Stimulated activated CD4-positive, alpha-beta T cell treated with anti-CD3 and anti-CD28 coated beads, Interleukin-15, amount 100 ng/mL, for 24 hours (primary cell): ENCODE results near the gene BCL2L2.

Experiments used
- DNase-seq: peaks from one replicate; pipeline ENCODE4 v3.0.0-alpha.2; 2020

BCL2L2 gene

GRCh38 chr14:23357261-23357660 lies 50.6 kb downstream of the BCL2L2 start:
- no peak for DNase-seq

- no peak for DNase-seq
Measured at GRCh38 chr14:23358042-23358441, 51.4 kb downstream of the BCL2L2 start.

DNA sequence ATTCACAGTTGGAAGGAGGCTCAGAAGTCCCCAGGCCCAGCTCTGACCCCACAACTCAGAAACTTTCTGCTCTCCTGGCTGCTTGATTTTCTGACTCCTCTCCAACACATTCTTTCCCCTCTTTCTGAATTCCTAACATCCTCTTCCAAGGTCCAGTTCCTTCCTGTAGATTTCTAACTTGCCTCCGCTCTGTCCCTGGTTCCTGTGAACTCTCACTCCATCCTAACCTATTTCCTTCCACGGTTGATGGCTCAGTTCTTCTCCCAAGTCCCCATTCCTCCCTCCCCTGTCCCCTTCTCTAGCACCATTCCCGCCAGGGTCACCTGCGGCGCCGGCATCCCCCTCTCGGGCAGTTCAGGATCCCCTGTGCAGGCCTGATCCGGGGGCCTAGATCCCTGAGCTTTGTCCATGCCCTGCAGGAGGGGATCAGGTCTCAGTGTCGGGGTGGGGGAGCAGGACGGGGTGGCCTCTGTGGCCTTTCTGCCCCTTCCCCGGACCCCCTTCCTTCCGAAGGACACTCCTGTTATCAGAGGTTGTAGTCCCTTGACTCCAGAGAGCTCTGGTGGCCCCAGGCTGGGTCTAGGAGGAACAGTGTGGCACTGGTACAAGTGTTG lies 52.0 kb downstream of the BCL2L2 start:
- DNase-seq = no peak

DNA sequence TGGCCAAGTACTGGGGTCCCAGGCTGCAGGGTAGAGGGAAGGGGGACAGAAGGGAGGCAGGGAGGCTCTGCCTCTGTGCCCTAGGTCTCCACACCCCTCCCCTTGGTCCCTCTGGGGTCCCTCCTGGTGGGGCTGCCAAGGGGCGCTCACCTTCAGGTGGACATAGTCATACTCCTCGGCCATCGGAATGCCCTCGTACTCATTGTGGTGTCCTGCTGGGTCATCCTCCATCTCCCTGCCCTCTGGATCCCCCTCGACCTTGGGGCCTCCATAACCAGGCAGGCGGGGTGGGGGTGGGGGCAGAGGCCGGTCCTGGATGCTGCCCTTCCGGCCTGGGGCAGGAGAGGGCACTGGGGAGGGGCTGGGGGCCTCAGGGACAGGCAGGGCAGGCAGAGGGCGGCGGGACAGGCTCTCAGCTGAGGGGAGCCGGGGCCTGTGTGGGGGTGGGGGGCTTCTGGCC lies 52.6 kb downstream of the BCL2L2 start:
- no peak for DNase-seq

- no peak for DNase-seq
Measured at GRCh38 chr14:23359722-23360447, 53.3 kb downstream of the BCL2L2 start.

- no peak for DNase-seq
Measured at GRCh38 chr14:23360496-23360895, 53.9 kb downstream of the BCL2L2 start.

- no peak for DNase-seq
Measured at GRCh38 chr14:23361320-23361719, 54.7 kb downstream of the BCL2L2 start.
